Spleen (tissue), 11 donors: Measurements from ENCODE around the gene GRK3. TPM values are rescaled to one million over a fixed set of nuclear protein-coding genes. Genes with fewer than 3 reads are reported as not detected.
A peak's percentile ranks its signal among the peaks of the same experiment; 100 is the strongest.

Source experiments
- DNase-seq: peaks from one replicate; pipeline ENCODE4 v3.0.0-alpha.2; 2020
- H3K27ac ChIP-seq, 8 donors: fragments of 200-600 bp; sonication (generic) in 7 of 8; 1 replicate in 4 of 8; 2 replicates in 4 of 8; pipeline versions ENCODE4 v1.5.0 to v1.8.0; 2016 to 2021; ENCODE audit warnings: inconsistent platforms in 4 of 8, mild to moderate bottlenecking in 4 of 8, moderate library complexity in 1 of 8
- H3K27me3 ChIP-seq, 7 donors: fragments of 200-600 bp; sonication (generic) in 6 of 7; replicated peaks in 1 of 7; 1 replicate in 4 of 7; 2 replicates in 3 of 7; pipeline versions ENCODE4 v1.5.0 to v1.8.0; 2016 to 2021; ENCODE audit warnings: inconsistent platforms in 3 of 7, mild to moderate bottlenecking in 1 of 7
- H3K36me3 ChIP-seq, 6 donors: fragments of 200-600 bp; sonication (generic) in 5 of 6; 1 replicate in 4 of 6; 2 replicates in 2 of 6; pipeline versions ENCODE4 v1.5.0 to v1.8.0; 2016 to 2021; ENCODE audit warnings: inconsistent platforms in 2 of 6
- H3K4me1 ChIP-seq, 6 donors: fragments of 200-600 bp; sonication (generic) in 5 of 6; 1 replicate in 3 of 6; 2 replicates in 3 of 6; pipeline versions ENCODE4 v1.5.0 to v1.8.0; 2016 to 2021; ENCODE audit warnings: inconsistent platforms in 3 of 6
- H3K4me3 ChIP-seq, 8 donors: fragments of 200-600 bp; sonication (generic) in 7 of 8; 1 replicate in 4 of 8; 2 replicates in 4 of 8; pipeline versions ENCODE4 v1.5.0 to v1.8.0; 2016 to 2021; ENCODE audit warnings: inconsistent platforms in 4 of 8, mild to moderate bottlenecking in 4 of 8, moderate library complexity in 2 of 8
- H3K9me3 ChIP-seq, 8 donors: fragments of 200-600 bp; sonication (generic) in 7 of 8; 1 replicate in 4 of 8; 2 replicates in 4 of 8; pipeline versions ENCODE4 v1.5.0 to v1.8.0; 2016 to 2021; ENCODE audit warnings: inconsistent platforms in 4 of 8
- CTCF ChIP-seq, 11 experiments: fragments of 200-600 bp in 7 of 11; fragments of 450-650 bp in 4 of 11; sonication (generic) in 4 of 11; IDR thresholded peaks in 8 of 11; conservative IDR thresholded peaks in 3 of 11; 1 replicate in 7 of 11; 2 replicates in 4 of 11; pipeline versions ENCODE4 v1.4.0 to v1.8.0; 2016 to 2021; ENCODE audit warnings: antibody characterized with exemption in 11 of 11, inconsistent platforms in 4 of 11, mild to moderate bottlenecking in 1 of 11
- POLR2A ChIP-seq, 3 donors: fragments of 450-650 bp; IDR thresholded peaks; one replicate each; pipeline ENCODE4 v1.5.1; 2017; ENCODE audit warnings: antibody characterized with exemption in 3 of 3, mild to moderate bottlenecking in 1 of 3
- POLR2AphosphoS5 ChIP-seq, 3 donors: sonication (generic); formaldehyde crosslinking; IDR thresholded peaks; one replicate each; pipeline ENCODE4 v1.5.1; 2017; ENCODE audit warnings: antibody characterized with exemption in 3 of 3
- WGBS, 5 donors: extraction: QIAGEN DNeasy Blood & Tissue Kit in 3 of 5; methylation state at CpG; one replicate each; pipeline versions ENCODE4 v1.1.5 to v1.1.7; 2013 to 2018; 5-methylcytosine and 5-hydroxymethylcytosine counted together
- intact Hi-C: fragments of 100-400 bp; cut with DNase I; formaldehyde crosslinking; loops from one replicate; pipeline ENCODE4 v1.15.0; 2023; ENCODE audit warnings: low total_unique reads
- polyA plus RNA-seq, 3 donors: library from polyadenylated mRNA; stranded (reverse); fragments of 200-250 nt; gene quantifications; one replicate each; pipeline ENCODE4 v1.2.1, GENCODE V29; 2013
- total RNA-seq, 7 donors: library from RNA; depleted of rRNA in 3 of 7; stranded (reverse); fragments of >200 nt in 3 of 7; fragmentation: NEBNext Ultra II Directional in 4 of 7; extraction: Animal tissue kit (Norgen Biotek cat#: 25700) in 4 of 7; gene quantifications; one replicate each; pipeline versions ENCODE4 v1.1.0 to v1.2.1, GENCODE V29; 2016 to 2021
- donor health status: healthy with polysubstance abuse.
- donor health status: DM: no; HTN: no; CAD: no; lungs with moderate emphysema.
- donor health status: DM: no; HTN: no; CAD: no.
- donor health status: Bipolar disorder and iron deficiency.
- donor health status: healthy.
- donor health status: DM: no; HTN: no; CAD: no.
- donor health status: DM: yes; HTN: yes; CAD: no.

The GRK3 gene
- total and polyA plus RNA-seq, 10 donors = 9.3 to 60.7 (median 45.7) TPM

GRCh38 chr22:25666308-25666707 is 101.8 kb downstream of the GRK3 start:
- no peak overlapping the region for H3K4me3 ChIP-seq

DNA sequence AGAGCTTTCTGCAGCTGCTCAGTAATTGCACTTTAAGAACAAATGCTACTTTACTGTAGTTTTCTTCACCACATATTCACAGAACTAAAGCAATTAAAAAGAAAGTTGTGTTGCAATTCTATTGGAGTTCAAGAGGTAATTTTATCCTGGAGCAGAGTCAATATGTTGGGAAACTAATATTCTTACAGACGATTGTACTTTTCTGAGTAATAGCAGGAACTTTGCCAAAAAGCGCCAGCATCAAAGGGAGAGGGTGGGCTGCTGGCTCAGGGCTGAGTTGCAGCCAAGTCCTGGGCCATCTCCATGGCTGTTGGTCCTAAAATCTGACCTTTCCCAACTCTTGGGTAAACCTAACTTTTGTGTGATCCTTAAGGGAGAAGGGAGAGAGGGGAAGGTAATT is 104.0 kb downstream of the GRK3 start:
- DNase-seq = no peak
- TF ChIP-seq POLR2AphosphoS5 (IDR thresholded peaks at IDR 0.05) (no peak), CTCF (IDR thresholded peaks at IDR 0.05 in 8 of 11, conservative IDR thresholded peaks at IDR 0.05 in 3 of 11) (no peak), POLR2A (IDR thresholded peaks at IDR 0.05) (no peak)
- WGBS, 5 donors = 55 to 77% (median 63%) methylated on average over 2 of the region's 2 CpGs
- Histone ChIP-seq H3K4me3 (no peak overlapping the region), H3K27ac (no peak overlapping the region), H3K36me3 (peaks cover 0 to 62% (median 0%) of the 10 kb centered on the region in 6 donors), H3K4me1 (peaks cover 3 to 43% (median 17%) of the 10 kb centered on the region in 6 donors), H3K9me3 (no peaks in the 10 kb centered on the region), H3K27me3 (no peaks in the 10 kb centered on the region)
- intact Hi-C loops = no loop called here

More at GRCh38 chr22:25666308-25666707, 101.8 kb downstream of the GRK3 start:
- 10 to 24% (median 12%) methylated on average over 8 of the region's 8 CpGs for WGBS, 5 donors
- Histone ChIP-seq H3K4me1 (peaks cover 3 to 53% (median 17%) of the 10 kb centered on the region in 6 donors), H3K27ac (peak overlapping the region in 4 of 8 donors; percentile 2 to 53 (median 34)), H3K9me3 (no peaks in the 10 kb centered on the region), H3K27me3 (no peaks in the 10 kb centered on the region), H3K36me3 (peaks cover 0 to 47% (median 0%) of the 10 kb centered on the region in 6 donors)
- no peak for DNase-seq
- intact Hi-C loops = no loop called here
- TF ChIP-seq POLR2AphosphoS5 (IDR thresholded peaks at IDR 0.05) (peak; percentile 20 to 47 (median 30)), CTCF (IDR thresholded peaks at IDR 0.05 in 8 of 11, conservative IDR thresholded peaks at IDR 0.05 in 3 of 11) (no peak)

DNA sequence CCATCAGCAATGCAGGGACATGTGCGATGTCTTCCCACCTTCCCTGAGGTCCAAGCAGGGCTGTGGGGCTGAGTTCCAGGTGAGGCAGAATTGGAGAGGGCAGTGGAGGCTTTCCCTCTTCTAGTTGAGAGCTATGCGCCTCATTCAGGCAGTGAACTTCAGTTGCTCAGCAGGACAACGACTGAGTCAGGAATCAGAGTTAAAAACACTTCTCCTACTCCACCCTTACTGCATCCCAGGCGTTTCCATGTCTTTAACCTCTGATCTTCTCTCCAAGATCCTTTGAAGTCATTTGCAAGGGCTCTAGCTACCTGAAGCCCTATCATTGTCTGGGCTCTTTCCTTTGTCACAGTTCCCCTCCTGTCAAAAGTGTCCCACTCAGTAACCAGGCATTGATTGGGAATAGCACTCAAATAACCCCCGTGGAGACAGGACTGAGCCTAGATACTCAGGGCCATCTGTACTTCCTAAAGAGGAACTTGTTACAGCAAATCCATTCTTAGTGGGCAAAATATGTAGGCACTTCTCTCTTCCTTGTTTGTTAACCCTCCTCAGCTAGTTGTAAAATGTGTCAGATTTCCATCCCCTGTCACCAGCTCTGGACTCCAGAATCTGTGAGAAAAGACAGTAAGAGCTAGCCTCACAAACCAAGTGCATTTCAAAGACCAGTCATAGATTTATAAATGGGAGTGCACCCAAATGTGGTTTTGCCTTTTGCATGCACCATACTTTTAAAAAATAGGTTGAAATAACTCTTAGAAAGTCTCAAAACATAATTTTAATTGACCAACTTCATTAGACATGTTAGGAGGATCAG is 105.0 kb downstream of the GRK3 start:
- no peak for DNase-seq
- TF ChIP-seq CTCF (IDR thresholded peaks at IDR 0.05 in 8 of 11, conservative IDR thresholded peaks at IDR 0.05 in 3 of 11) = no peak
- TF ChIP-seq POLR2A (IDR thresholded peaks at IDR 0.05) = no peak
- no peak for TF ChIP-seq POLR2AphosphoS5 (IDR thresholded peaks at IDR 0.05)
- 71 to 77% (median 74%) methylated on average over 5 of the region's 5 CpGs for WGBS, 5 donors
- H3K4me1 ChIP-seq = peaks cover 3 to 43% (median 17%) of the 10 kb centered on the region in 6 donors
- peaks cover 0 to 66% (median 2%) of the 10 kb centered on the region in 6 donors for H3K36me3 ChIP-seq
- H3K9me3 ChIP-seq = no peaks in the 10 kb centered on the region
- no peaks in the 10 kb centered on the region for H3K27me3 ChIP-seq
- intact Hi-C loops = no loop called here
- H3K4me3 ChIP-seq = no peak overlapping the region
- peak overlapping the region in 4 of 8 donors; percentile 10 to 39 (median 26) for H3K27ac ChIP-seq

DNA sequence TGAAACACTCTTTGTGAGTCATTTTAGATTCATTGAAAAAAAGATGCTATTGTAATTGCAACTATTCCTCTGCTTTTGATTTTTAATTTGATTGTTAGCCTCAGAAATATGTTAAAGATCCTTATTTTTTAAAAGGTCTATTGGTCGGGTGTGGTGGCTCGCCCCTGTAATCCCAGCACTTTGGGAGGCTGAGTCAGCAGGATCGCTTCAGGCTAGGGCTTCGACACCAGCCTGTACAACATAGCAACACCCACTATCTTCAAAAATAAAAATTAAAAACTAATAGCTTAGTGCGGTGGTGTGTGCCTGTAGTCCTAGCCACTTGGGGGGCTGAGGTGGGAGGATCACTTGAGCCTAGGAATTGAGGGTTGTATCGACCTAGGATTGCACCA is 105.6 kb downstream of the GRK3 start:
- H3K27ac ChIP-seq = peak overlapping the region in 4 of 8 donors; percentile 10 to 39 (median 26)
- no peak overlapping the region for H3K4me3 ChIP-seq
- no peaks in the 10 kb centered on the region for H3K9me3 ChIP-seq
- DNase-seq = no peak
- TF ChIP-seq POLR2AphosphoS5 (IDR thresholded peaks at IDR 0.05) = no peak
- TF ChIP-seq POLR2A (IDR thresholded peaks at IDR 0.05) = no peak
- TF ChIP-seq CTCF (IDR thresholded peaks at IDR 0.05 in 8 of 11, conservative IDR thresholded peaks at IDR 0.05 in 3 of 11) = no peak
- intact Hi-C loops = no loop called here
- WGBS, 5 donors = 93 to 97% (median 95%) methylated on average over 6 of the region's 6 CpGs
- no peaks in the 10 kb centered on the region for H3K27me3 ChIP-seq
- peaks cover 3 to 43% (median 17%) of the 10 kb centered on the region in 6 donors for H3K4me1 ChIP-seq
- peaks cover 0 to 71% (median 6%) of the 10 kb centered on the region in 6 donors for H3K36me3 ChIP-seq
